ENCODE results near the gene WEE2. TPM values are rescaled to one million over a fixed set of nuclear protein-coding genes. Genes with fewer than 3 reads are reported as not detected.
A peak's percentile ranks its signal among the peaks of the same experiment; 100 is the strongest.

Gene WEE2
- total and polyA plus RNA-seq, 2 experiments from 2014 or later, result 0.09 TPM; not detected in 1

- H3K27me3 ChIP-seq, result no peaks in the 10 kb centered on the region
- peak; percentile 44 to 83 for DNase-seq (ENCODE audit: low read depth in 1 of 2, low spot score in 1 of 2)
- peak within 1 kb of the TSS; percentile 95 for H3K4me3 ChIP-seq
- peaks cover 8% of the 10 kb centered on the region for H3K4me1 ChIP-seq (ENCODE audit: low read depth)
- H3K27ac ChIP-seq, result peak within 1 kb of the TSS; percentile 45
- TF ChIP-seq CTCF (IDR thresholded peaks at IDR 0.05; ENCODE audit: low read depth, low read length), result no peak
- H3K36me3 ChIP-seq, result no peaks in the 10 kb centered on the region
- no peaks in the 10 kb centered on the region for H3K9me3 ChIP-seq (ENCODE audit: low read depth)
Observed at GRCh38 chr7:141702047-141702567, 6.0 kb upstream of the WEE2 start, which contains the start of gene DENND11. Gene DENND11 (minus strand): TSS chr7:141702166. CDS start chr7:141702153, 13 bp downstream.

GRCh38 chr7:141702892-141703291 lies 5.3 kb upstream of the WEE2 start:
- no peaks in the 10 kb centered on the region for H3K36me3 ChIP-seq
- no peaks in the 10 kb centered on the region for H3K9me3 ChIP-seq (ENCODE audit: low read depth)
- no peak for TF ChIP-seq CTCF (IDR thresholded peaks at IDR 0.05; ENCODE audit: low read depth, low read length)
- peak overlapping the region; percentile 79 for H3K4me3 ChIP-seq
- H3K27me3 ChIP-seq, result no peaks in the 10 kb centered on the region
- DNase-seq (ENCODE audit: low read depth in 1 of 2, low spot score in 1 of 2), result no peak
- peaks cover 8% of the 10 kb centered on the region for H3K4me1 ChIP-seq (ENCODE audit: low read depth)
- no peak overlapping the region for H3K27ac ChIP-seq

- DNase-seq (ENCODE audit: low read depth in 1 of 2, low spot score in 1 of 2), result no peak
- Histone ChIP-seq H3K27ac (no peak overlapping the region), H3K27me3 (no peaks in the 10 kb centered on the region), H3K36me3 (no peaks in the 10 kb centered on the region), H3K4me1 (ENCODE audit: low read depth) (peaks cover 8% of the 10 kb centered on the region), H3K4me3 (no peak overlapping the region), H3K9me3 (ENCODE audit: low read depth) (no peaks in the 10 kb centered on the region)
- TF ChIP-seq CTCF (IDR thresholded peaks at IDR 0.05; ENCODE audit: low read depth, low read length), result no peak
Observed at GRCh38 chr7:141704112-141704511, 4.0 kb upstream of the WEE2 start.

GRCh38 chr7:141704741-141705140 lies 3.4 kb upstream of the WEE2 start:
- TF ChIP-seq CTCF (IDR thresholded peaks at IDR 0.05; ENCODE audit: low read depth, low read length), result no peak
- no peak for DNase-seq (ENCODE audit: low read depth in 1 of 2, low spot score in 1 of 2)
- no peaks in the 10 kb centered on the region for H3K27me3 ChIP-seq

GRCh38 chr7:141706239-141707064 lies 1.7 kb upstream of the WEE2 start:
- H3K4me1 ChIP-seq (ENCODE audit: low read depth), result peaks cover 8% of the 10 kb centered on the region
- TF ChIP-seq CTCF (IDR thresholded peaks at IDR 0.05; ENCODE audit: low read depth, low read length), result no peak
- no peak overlapping the region for H3K27ac ChIP-seq
- H3K27me3 ChIP-seq, result no peaks in the 10 kb centered on the region
- H3K36me3 ChIP-seq, result no peaks in the 10 kb centered on the region
- no peak for DNase-seq (ENCODE audit: low read depth in 1 of 2, low spot score in 1 of 2)
- H3K9me3 ChIP-seq (ENCODE audit: low read depth), result no peaks in the 10 kb centered on the region
- H3K4me3 ChIP-seq, result no peak overlapping the region

More at GRCh38 chr7:141704741-141705140, 3.4 kb upstream of the WEE2 start:
- no peaks in the 10 kb centered on the region for H3K9me3 ChIP-seq (ENCODE audit: low read depth)
- peaks cover 8% of the 10 kb centered on the region for H3K4me1 ChIP-seq (ENCODE audit: low read depth)
- H3K36me3 ChIP-seq, result no peaks in the 10 kb centered on the region
- H3K27ac ChIP-seq, result no peak overlapping the region
- H3K4me3 ChIP-seq, result no peak overlapping the region
